ENCODE results near the gene ZP1. TPM values are rescaled to one million over a fixed set of nuclear protein-coding genes. Genes with fewer than 3 reads are reported as not detected.
A peak's percentile ranks its signal among the peaks of the same experiment; 100 is the strongest.

ZP1 gene
- total RNA-seq, 1 experiment from 2014 or later: not detected

GRCh38 chr11:60842668-60843600 lies 24.4 kb upstream of the ZP1 start:
- no peaks in the 10 kb centered on the region for H3K9me3 Mint-ChIP-seq (ENCODE audit: unreplicated experiment)
- CTCF ChIA-PET: interaction anchor here (0.6 to 5.3 kb wide), 8 partner anchors 9 to 68 kb away, joined by 3 to 36 read pairs (median 4); partner anchors contain the start of gene PTGDR2
- H3K27ac Mint-ChIP-seq (ENCODE audit: low read depth, unreplicated experiment): peak overlapping the region; percentile 92
- POLR2A ChIA-PET: interaction anchor here (0.6 to 2.7 kb wide), 11 partner anchors 12 to 316 kb away, joined by 3 to 26 read pairs (median 4); partner anchors contain the start of genes PRPF19 and TMEM109
- peak overlapping the region; percentile 91 for H3K4me3 Mint-ChIP-seq (ENCODE audit: unreplicated experiment)
- H3K4me1 Mint-ChIP-seq (ENCODE audit: insufficient read depth, unreplicated experiment): peaks cover 42% of the 10 kb centered on the region
- TF ChIP-seq, protein P1, sequence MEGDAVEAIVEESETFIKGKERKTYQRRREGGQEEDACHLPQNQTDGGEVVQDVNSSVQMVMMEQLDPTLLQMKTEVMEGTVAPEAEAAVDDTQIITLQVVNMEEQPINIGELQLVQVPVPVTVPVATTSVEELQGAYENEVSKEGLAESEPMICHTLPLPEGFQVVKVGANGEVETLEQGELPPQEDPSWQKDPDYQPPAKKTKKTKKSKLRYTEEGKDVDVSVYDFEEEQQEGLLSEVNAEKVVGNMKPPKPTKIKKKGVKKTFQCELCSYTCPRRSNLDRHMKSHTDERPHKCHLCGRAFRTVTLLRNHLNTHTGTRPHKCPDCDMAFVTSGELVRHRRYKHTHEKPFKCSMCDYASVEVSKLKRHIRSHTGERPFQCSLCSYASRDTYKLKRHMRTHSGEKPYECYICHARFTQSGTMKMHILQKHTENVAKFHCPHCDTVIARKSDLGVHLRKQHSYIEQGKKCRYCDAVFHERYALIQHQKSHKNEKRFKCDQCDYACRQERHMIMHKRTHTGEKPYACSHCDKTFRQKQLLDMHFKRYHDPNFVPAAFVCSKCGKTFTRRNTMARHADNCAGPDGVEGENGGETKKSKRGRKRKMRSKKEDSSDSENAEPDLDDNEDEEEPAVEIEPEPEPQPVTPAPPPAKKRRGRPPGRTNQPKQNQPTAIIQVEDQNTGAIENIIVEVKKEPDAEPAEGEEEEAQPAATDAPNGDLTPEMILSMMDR (IDR thresholded peaks at IDR 0.05; ENCODE audit: unreplicated experiment): no peak
- DNase-seq (ENCODE audit: unreplicated experiment): no peak
- H3K27me3 Mint-ChIP-seq (ENCODE audit: insufficient read depth, unreplicated experiment): no peaks in the 10 kb centered on the region
- intact Hi-C loops (cut with micrococcal nuclease): loop anchor here (1.0 kb wide), 1 partner anchor 68 kb away; no protein-coding TSS in a partner anchor
- no TSS peak for BruUV-seq (replicated peaks)
- H3K36me3 Mint-ChIP-seq (ENCODE audit: insufficient read depth, unreplicated experiment): peaks cover 23% of the 10 kb centered on the region

GRCh38 chr11:60844045-60844869 lies 23.1 kb upstream of the ZP1 start:
- intact Hi-C loops (cut with micrococcal nuclease): no loop called here
- no peak for DNase-seq (ENCODE audit: unreplicated experiment)
- H3K27ac Mint-ChIP-seq (ENCODE audit: low read depth, unreplicated experiment): peak overlapping the region; percentile 92
- peaks cover 42% of the 10 kb centered on the region for H3K4me1 Mint-ChIP-seq (ENCODE audit: insufficient read depth, unreplicated experiment)
- POLR2A ChIA-PET: interaction anchor here (0.5 to 2.7 kb wide), 4 partner anchors 13 to 517 kb away, joined by 3 to 26 read pairs (median 6); partner anchors contain the start of gene PRPF19
- H3K36me3 Mint-ChIP-seq (ENCODE audit: insufficient read depth, unreplicated experiment): peaks cover 28% of the 10 kb centered on the region
- H3K27me3 Mint-ChIP-seq (ENCODE audit: insufficient read depth, unreplicated experiment): no peaks in the 10 kb centered on the region
- no peaks in the 10 kb centered on the region for H3K9me3 Mint-ChIP-seq (ENCODE audit: unreplicated experiment)
- TF ChIP-seq, protein P1 (IDR thresholded peaks at IDR 0.05; ENCODE audit: unreplicated experiment): no peak
- BruUV-seq (replicated peaks): no TSS peak
- peak overlapping the region; percentile 91 for H3K4me3 Mint-ChIP-seq (ENCODE audit: unreplicated experiment)
- CTCF ChIA-PET: interaction anchor here (0.6 to 5.3 kb wide), 5 partner anchors 13 to 109 kb away, joined by 3 to 36 read pairs (median 20); no protein-coding TSS in a partner anchor

GRCh38 chr11:60844870-60845221 lies 22.5 kb upstream of the ZP1 start:
- CTCF ChIA-PET: interaction anchor here (0.6 to 5.3 kb wide), 5 partner anchors 13 to 108 kb away, joined by 3 to 36 read pairs (median 20); no protein-coding TSS in a partner anchor
- Mint-ChIP-seq H3K4me1 (ENCODE audit: insufficient read depth, unreplicated experiment) (peaks cover 42% of the 10 kb centered on the region), H3K36me3 (ENCODE audit: insufficient read depth, unreplicated experiment) (peaks cover 31% of the 10 kb centered on the region), H3K9me3 (ENCODE audit: unreplicated experiment) (no peaks in the 10 kb centered on the region), H3K27ac (ENCODE audit: low read depth, unreplicated experiment) (peak overlapping the region; percentile 92), H3K27me3 (ENCODE audit: insufficient read depth, unreplicated experiment) (no peaks in the 10 kb centered on the region), H3K4me3 (ENCODE audit: unreplicated experiment) (peak overlapping the region; percentile 91)
- no peak for DNase-seq (ENCODE audit: unreplicated experiment)
- TF ChIP-seq, protein P1 (IDR thresholded peaks at IDR 0.05; ENCODE audit: unreplicated experiment): no peak
- BruUV-seq (replicated peaks): no TSS peak
- POLR2A ChIA-PET: interaction anchor here (1.7 kb wide), 2 partner anchors 14 to 26 kb away, joined by 4 to 7 read pairs; no protein-coding TSS in a partner anchor
- intact Hi-C loops (cut with micrococcal nuclease): no loop called here
